SK-N-SH treated with all-trans-retinoic acid at 6 μM for 48 hours (cell line): ENCODE data around the gene DCN.

Experiments used
- ATAC-seq: fragments of 200-7000 bp; cut with Tn5 transposase; 3 replicates; pipeline ENCODE4 v1.9.1; 2020; ENCODE audit warnings: mild to moderate bottlenecking, moderate library complexity
- BACH2 ChIP-seq: fragments of 250-450 bp; sonication (Bioruptor Pico); IDR thresholded peaks from 2 replicates; pipeline ENCODE4 v1.9.0; 2021; ENCODE audit warnings: mild to moderate bottlenecking, borderline replicate concordance
- CSDC2 ChIP-seq: fragments of 250-450 bp; sonication (Bioruptor Pico); IDR thresholded peaks from 2 replicates; pipeline ENCODE4 v1.5.0; 2020; ENCODE audit warnings: mild to moderate bottlenecking, moderate library complexity
- ESRRG ChIP-seq: fragments of 250-450 bp; sonication (Bioruptor Pico); IDR thresholded peaks from 2 replicates; pipeline ENCODE4 v1.6.1; 2021; ENCODE audit warnings: mild to moderate bottlenecking
- ISL1 ChIP-seq: fragments of 250-450 bp; sonication (Bioruptor Pico); IDR thresholded peaks from 2 replicates; pipeline ENCODE4 v2.1.2; 2022; ENCODE audit warnings: mild to moderate bottlenecking, moderate library complexity
- OSR1 ChIP-seq: fragments of 250-450 bp; sonication (Bioruptor Pico); IDR thresholded peaks from 2 replicates; pipeline ENCODE4 v1.8.0; 2022; ENCODE audit warnings: moderate library complexity, mild to moderate bottlenecking, inconsistent platforms
- PPARA ChIP-seq: fragments of 250-450 bp; sonication (Bioruptor Pico); IDR thresholded peaks from 2 replicates; pipeline ENCODE4 v1.5.0; 2020; ENCODE audit warnings: mild to moderate bottlenecking, borderline replicate concordance
- RARB ChIP-seq: fragments of 250-450 bp; sonication (Bioruptor Pico); IDR thresholded peaks from 2 replicates; pipeline ENCODE4 v1.8.0; 2021; ENCODE audit warnings: mild to moderate bottlenecking, moderate library complexity
- SNAI2 ChIP-seq: fragments of 250-450 bp; sonication (Bioruptor Pico); IDR thresholded peaks from 2 replicates; pipeline ENCODE4 v1.5.0; 2020; ENCODE audit warnings: mild to moderate bottlenecking, moderate library complexity
- TCF4 ChIP-seq: fragments of 250-450 bp; sonication (Bioruptor Pico); IDR thresholded peaks from 2 replicates; pipeline ENCODE4 v1.8.0; 2021; ENCODE audit warnings: mild to moderate bottlenecking, moderate library complexity, borderline replicate concordance
- ZC3H10 ChIP-seq: fragments of 250-450 bp; sonication (Bioruptor Pico); IDR thresholded peaks from 2 replicates; pipeline ENCODE4 v1.5.1; 2021; ENCODE audit warnings: mild to moderate bottlenecking, moderate library complexity
- ZFP3 ChIP-seq: fragments of 250-450 bp; sonication (Bioruptor Pico); IDR thresholded peaks from 2 replicates; pipeline ENCODE4 v1.5.0; 2020; ENCODE audit warnings: mild to moderate bottlenecking, moderate library complexity
- ZFP30 ChIP-seq: fragments of 450-650 bp; formaldehyde crosslinking; IDR thresholded peaks from 2 replicates; pipeline ENCODE4 v1.5.0; 2022; ENCODE audit warnings: mild to moderate bottlenecking, moderate library complexity
- ZNF565 ChIP-seq: fragments of 450-650 bp; formaldehyde crosslinking; conservative IDR thresholded peaks from 2 replicates; pipeline ENCODE4 v1.5.0; 2020; ENCODE audit warnings: low read depth, mild to moderate bottlenecking, moderate library complexity
- ZNF70 ChIP-seq: fragments of 450-650 bp; formaldehyde crosslinking; IDR thresholded peaks from 2 replicates; pipeline ENCODE4 v1.5.0; 2020; ENCODE audit warnings: mild to moderate bottlenecking, moderate library complexity
- TF ChIP-seq, protein P1 (sequence below): fragments of 250-450 bp; sonication (Bioruptor Pico); IDR thresholded peaks from 2 replicates; pipeline ENCODE4 v1.5.1; 2020; ENCODE audit warnings: low read depth, mild to moderate bottlenecking, moderate library complexity
- TF ChIP-seq, protein P2 (sequence below): fragments of 250-450 bp; sonication (Bioruptor Pico); IDR thresholded peaks from 2 replicates; pipeline ENCODE4 v1.5.1; 2021; ENCODE audit warnings: mild to moderate bottlenecking, moderate library complexity
- TF ChIP-seq, protein P3 (sequence below): fragments of 250-450 bp; sonication (Bioruptor Pico); IDR thresholded peaks from 2 replicates; pipeline ENCODE4 v1.5.0; 2020; ENCODE audit warnings: mild to moderate bottlenecking, moderate library complexity
- TF ChIP-seq, protein P4 (sequence below): fragments of 250-450 bp; sonication (Bioruptor Pico); IDR thresholded peaks from 2 replicates; pipeline ENCODE4 v1.8.0; 2021; ENCODE audit warnings: low read depth, mild to moderate bottlenecking, moderate library complexity, borderline replicate concordance
- TF ChIP-seq, protein P5 (sequence below): fragments of 250-450 bp; sonication (Bioruptor Pico); IDR thresholded peaks from 2 replicates; pipeline ENCODE4 v1.8.0; 2020; ENCODE audit warnings: mild to moderate bottlenecking, moderate library complexity, borderline replicate concordance

Gene DCN

DNA sequence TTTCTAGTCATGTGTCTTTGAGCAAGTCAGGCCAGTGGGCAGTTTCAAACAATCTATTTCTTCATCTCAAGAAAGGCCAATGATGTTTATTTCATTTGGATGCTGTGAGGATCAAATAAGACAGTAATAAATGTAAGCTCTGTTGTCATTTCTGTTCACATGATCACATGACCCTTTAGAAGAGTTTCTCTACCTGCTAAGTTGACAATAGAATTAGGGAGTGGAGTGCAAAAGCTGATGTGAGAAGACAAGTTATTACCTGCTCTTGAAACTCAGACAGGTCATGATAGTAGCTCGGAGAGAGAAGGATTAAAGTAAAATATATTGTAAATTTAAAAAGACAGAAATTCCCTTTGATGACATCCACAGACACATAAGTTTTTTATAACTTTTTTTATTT is 37.3 kb upstream of the DCN start:
- TF ChIP-seq RARB (CRISPR knock-in tag) (no peak), ZFP3 (no peak), ZNF70 (CRISPR knock-in tag) (no peak), OSR1 (no peak), ESRRG (CRISPR knock-in tag) (no peak), TCF4 (CRISPR knock-in tag) (no peak), ZC3H10 (CRISPR knock-in tag) (no peak), ZFP30 (CRISPR knock-in tag) (no peak), ISL1 (CRISPR knock-in tag) (no peak)
- TF ChIP-seq, protein P1, sequence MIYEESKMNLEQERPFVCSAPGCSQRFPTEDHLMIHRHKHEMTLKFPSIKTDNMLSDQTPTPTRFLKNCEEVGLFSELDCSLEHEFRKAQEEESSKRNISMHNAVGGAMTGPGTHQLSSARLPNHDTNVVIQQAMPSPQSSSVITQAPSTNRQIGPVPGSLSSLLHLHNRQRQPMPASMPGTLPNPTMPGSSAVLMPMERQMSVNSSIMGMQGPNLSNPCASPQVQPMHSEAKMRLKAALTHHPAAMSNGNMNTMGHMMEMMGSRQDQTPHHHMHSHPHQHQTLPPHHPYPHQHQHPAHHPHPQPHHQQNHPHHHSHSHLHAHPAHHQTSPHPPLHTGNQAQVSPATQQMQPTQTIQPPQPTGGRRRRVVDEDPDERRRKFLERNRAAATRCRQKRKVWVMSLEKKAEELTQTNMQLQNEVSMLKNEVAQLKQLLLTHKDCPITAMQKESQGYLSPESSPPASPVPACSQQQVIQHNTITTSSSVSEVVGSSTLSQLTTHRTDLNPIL = no peak
- no peak for ATAC-seq

DNA sequence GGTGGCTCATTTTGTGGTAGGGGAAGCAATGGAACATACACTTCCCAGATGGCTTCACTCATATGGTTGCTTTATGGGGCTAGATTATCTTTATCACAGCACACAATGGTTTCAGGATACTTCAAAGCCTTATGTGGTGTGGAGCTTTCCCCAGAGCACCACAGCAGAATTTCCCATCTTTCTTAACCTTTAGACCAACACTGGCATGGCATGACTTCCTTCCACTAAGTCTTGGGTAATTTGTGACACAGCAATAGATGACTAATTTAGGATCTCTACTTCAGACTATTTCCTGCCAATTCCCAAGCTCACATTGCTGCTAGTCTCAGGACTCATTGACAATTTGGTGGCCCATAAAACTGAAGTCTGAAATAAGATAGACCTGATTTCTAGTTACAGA is 36.9 kb upstream of the DCN start:
- ATAC-seq = no peak
- TF ChIP-seq, protein P2, sequence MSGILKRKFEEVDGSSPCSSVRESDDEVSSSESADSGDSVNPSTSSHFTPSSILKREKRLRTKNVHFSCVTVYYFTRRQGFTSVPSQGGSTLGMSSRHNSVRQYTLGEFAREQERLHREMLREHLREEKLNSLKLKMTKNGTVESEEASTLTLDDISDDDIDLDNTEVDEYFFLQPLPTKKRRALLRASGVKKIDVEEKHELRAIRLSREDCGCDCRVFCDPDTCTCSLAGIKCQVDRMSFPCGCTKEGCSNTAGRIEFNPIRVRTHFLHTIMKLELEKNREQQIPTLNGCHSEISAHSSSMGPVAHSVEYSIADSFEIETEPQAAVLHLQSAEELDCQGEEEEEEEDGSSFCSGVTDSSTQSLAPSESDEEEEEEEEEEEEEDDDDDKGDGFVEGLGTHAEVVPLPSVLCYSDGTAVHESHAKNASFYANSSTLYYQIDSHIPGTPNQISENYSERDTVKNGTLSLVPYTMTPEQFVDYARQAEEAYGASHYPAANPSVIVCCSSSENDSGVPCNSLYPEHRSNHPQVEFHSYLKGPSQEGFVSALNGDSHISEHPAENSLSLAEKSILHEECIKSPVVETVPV (CRISPR knock-in tag) = no peak
- TF ChIP-seq ZNF70 (CRISPR knock-in tag) = no peak
- no peak for TF ChIP-seq TCF4 (CRISPR knock-in tag)
- TF ChIP-seq PPARA (CRISPR knock-in tag) = no peak
- TF ChIP-seq ZNF565 (CRISPR knock-in tag) = no peak
- TF ChIP-seq ESRRG (CRISPR knock-in tag) = no peak
- TF ChIP-seq, protein P3, sequence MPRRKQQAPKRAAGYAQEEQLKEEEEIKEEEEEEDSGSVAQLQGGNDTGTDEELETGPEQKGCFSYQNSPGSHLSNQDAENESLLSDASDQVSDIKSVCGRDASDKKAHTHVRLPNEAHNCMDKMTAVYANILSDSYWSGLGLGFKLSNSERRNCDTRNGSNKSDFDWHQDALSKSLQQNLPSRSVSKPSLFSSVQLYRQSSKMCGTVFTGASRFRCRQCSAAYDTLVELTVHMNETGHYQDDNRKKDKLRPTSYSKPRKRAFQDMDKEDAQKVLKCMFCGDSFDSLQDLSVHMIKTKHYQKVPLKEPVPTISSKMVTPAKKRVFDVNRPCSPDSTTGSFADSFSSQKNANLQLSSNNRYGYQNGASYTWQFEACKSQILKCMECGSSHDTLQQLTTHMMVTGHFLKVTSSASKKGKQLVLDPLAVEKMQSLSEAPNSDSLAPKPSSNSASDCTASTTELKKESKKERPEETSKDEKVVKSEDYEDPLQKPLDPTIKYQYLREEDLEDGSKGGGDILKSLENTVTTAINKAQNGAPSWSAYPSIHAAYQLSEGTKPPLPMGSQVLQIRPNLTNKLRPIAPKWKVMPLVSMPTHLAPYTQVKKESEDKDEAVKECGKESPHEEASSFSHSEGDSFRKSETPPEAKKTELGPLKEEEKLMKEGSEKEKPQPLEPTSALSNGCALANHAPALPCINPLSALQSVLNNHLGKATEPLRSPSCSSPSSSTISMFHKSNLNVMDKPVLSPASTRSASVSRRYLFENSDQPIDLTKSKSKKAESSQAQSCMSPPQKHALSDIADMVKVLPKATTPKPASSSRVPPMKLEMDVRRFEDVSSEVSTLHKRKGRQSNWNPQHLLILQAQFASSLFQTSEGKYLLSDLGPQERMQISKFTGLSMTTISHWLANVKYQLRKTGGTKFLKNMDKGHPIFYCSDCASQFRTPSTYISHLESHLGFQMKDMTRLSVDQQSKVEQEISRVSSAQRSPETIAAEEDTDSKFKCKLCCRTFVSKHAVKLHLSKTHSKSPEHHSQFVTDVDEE (CRISPR knock-in tag) = no peak
- TF ChIP-seq, protein P4, sequence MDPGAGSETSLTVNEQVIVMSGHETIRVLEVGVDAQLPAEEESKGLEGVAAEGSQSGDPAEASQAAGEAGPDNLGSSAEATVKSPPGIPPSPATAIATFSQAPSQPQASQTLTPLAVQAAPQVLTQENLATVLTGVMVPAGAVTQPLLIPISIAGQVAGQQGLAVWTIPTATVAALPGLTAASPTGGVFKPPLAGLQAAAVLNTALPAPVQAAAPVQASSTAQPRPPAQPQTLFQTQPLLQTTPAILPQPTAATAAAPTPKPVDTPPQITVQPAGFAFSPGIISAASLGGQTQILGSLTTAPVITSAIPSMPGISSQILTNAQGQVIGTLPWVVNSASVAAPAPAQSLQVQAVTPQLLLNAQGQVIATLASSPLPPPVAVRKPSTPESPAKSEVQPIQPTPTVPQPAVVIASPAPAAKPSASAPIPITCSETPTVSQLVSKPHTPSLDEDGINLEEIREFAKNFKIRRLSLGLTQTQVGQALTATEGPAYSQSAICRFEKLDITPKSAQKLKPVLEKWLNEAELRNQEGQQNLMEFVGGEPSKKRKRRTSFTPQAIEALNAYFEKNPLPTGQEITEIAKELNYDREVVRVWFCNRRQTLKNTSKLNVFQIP = no peak
- TF ChIP-seq RARB (CRISPR knock-in tag) = no peak
- no peak for TF ChIP-seq ZC3H10 (CRISPR knock-in tag)
- TF ChIP-seq, protein P1 = no peak
- TF ChIP-seq BACH2 (CRISPR knock-in tag) = no peak
- TF ChIP-seq, protein P5, sequence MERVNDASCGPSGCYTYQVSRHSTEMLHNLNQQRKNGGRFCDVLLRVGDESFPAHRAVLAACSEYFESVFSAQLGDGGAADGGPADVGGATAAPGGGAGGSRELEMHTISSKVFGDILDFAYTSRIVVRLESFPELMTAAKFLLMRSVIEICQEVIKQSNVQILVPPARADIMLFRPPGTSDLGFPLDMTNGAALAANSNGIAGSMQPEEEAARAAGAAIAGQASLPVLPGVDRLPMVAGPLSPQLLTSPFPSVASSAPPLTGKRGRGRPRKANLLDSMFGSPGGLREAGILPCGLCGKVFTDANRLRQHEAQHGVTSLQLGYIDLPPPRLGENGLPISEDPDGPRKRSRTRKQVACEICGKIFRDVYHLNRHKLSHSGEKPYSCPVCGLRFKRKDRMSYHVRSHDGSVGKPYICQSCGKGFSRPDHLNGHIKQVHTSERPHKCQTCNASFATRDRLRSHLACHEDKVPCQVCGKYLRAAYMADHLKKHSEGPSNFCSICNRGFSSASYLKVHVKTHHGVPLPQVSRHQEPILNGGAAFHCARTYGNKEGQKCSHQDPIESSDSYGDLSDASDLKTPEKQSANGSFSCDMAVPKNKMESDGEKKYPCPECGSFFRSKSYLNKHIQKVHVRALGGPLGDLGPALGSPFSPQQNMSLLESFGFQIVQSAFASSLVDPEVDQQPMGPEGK (CRISPR knock-in tag) = no peak
- no peak for TF ChIP-seq ZFP30 (CRISPR knock-in tag)

DNA sequence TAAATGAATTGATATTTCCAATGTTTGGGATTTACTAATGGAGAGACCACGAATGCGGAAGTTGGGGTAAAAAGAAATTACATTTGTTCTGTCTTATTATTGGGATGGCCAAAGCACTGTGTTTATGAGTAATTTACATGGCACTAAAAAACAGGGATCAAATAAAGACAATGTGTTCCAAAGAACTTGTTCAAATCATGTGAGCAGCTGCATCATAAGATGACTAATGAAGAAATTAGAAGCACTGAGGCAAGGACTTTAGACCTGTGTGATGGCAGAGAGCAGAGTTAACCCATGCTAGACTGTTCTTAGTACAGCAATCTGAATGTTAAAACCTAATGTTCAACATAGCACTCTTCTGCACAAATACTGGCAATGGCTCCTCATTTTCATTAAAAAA is 34.3 kb upstream of the DCN start:
- TF ChIP-seq OSR1 = no peak
- no peak for TF ChIP-seq ZFP3
- no peak for TF ChIP-seq ESRRG (CRISPR knock-in tag)
- TF ChIP-seq, protein P3 (CRISPR knock-in tag) = no peak
- no peak for TF ChIP-seq ZC3H10 (CRISPR knock-in tag)
- TF ChIP-seq ISL1 (CRISPR knock-in tag) = no peak
- TF ChIP-seq, protein P5 (CRISPR knock-in tag) = no peak
- TF ChIP-seq BACH2 (CRISPR knock-in tag) = no peak
- no peak for TF ChIP-seq ZFP30 (CRISPR knock-in tag)
- TF ChIP-seq ZNF70 (CRISPR knock-in tag) = no peak
- TF ChIP-seq TCF4 (CRISPR knock-in tag) = no peak
- no peak for TF ChIP-seq ZNF565 (CRISPR knock-in tag)
- no peak for TF ChIP-seq SNAI2 (CRISPR knock-in tag)
- no peak for TF ChIP-seq RARB (CRISPR knock-in tag)
- no peak for TF ChIP-seq CSDC2 (CRISPR knock-in tag)
- no peak for ATAC-seq
